Activated T-helper 2 cell treated with anti-CD3 and anti-CD28 coated beads, Interferon-gamma antibody, Interleukin-2, Interleukin-4, amounts not matched to agents 10 μg/mL and 5 μg/mL and 100 μg/mL, durations not matched to agents 14 hours and 24 hours and 36 hours (primary cell): ENCODE results near the gene CD300H. TPM values are rescaled to one million over a fixed set of nuclear protein-coding genes. Genes with fewer than 3 reads are reported as not detected.
"Not testable (repeated sequence)": the region's sequence is repeated elsewhere in the genome, so short reads cannot be mapped to it uniquely, and the experiment has no call there.

ENCODE experiments used
- DNase-seq: peaks from one replicate; pipeline ENCODE4 v3.0.0; 2021; ENCODE audit warnings: low spot score
- H3K27ac Mint-ChIP-seq: one replicate; pipeline ENCODE4 v1.8.0; 2021; ENCODE audit warnings: mixed read lengths
- H3K27me3 Mint-ChIP-seq: one replicate; pipeline ENCODE4 v1.8.0; 2021; ENCODE audit warnings: low read depth, mixed read lengths
- H3K36me3 Mint-ChIP-seq: one replicate; pipeline ENCODE4 v1.8.0; 2021; ENCODE audit warnings: low read depth, mixed read lengths
- H3K4me1 Mint-ChIP-seq: one replicate; pipeline ENCODE4 v1.8.0; 2021; ENCODE audit warnings: low read depth, mixed read lengths
- H3K4me3 Mint-ChIP-seq: one replicate; pipeline ENCODE4 v1.8.0; 2021; ENCODE audit warnings: low read depth, mild to moderate bottlenecking, moderate library complexity, mixed read lengths
- H3K9me3 Mint-ChIP-seq: one replicate; pipeline ENCODE4 v1.8.0; 2021; ENCODE audit warnings: mixed read lengths
- intact Hi-C: fragments of 100-400 bp; cut with micrococcal nuclease; formaldehyde crosslinking; loops from one replicate; pipeline ENCODE4 v1.15.1; 2023
- total RNA-seq: library from RNA; stranded (reverse); gene quantifications from 2 replicates; pipeline ENCODE4 v1.2.3, GENCODE V29; 2022

Gene CD300H
- total RNA-seq, 1 donor from 2014 or later = not detected

DNA sequence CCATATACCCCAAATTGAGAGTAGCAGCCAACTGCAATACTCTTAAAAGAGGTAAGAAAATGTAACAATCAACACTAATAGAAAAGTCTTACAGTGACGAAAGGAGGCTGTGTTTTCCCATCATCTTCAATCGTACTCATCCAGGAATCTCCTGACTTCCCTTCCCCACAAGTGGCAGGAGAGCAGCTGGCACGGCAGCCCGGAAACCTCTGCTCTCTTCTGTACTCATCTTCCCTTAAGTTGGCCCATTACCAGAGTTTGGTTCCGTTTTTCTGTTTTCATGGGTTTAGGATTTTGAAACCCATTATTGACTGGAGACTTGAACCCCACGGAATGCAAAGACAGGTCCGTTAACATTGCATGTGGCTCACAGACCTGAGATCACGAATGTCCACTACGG lies 11.7 kb upstream of the CD300H start:
- DNase-seq = no peak
- H3K27ac Mint-ChIP-seq = no peak overlapping the region
- H3K36me3 Mint-ChIP-seq = no peaks in the 10 kb centered on the region
- H3K4me3 Mint-ChIP-seq = no peak overlapping the region
- peaks cover 7% of the 10 kb centered on the region for H3K4me1 Mint-ChIP-seq
- intact Hi-C loops = no loop called here
- H3K27me3 Mint-ChIP-seq = peaks cover 14% of the 10 kb centered on the region
- H3K9me3 Mint-ChIP-seq = no peaks in the 10 kb centered on the region

DNA sequence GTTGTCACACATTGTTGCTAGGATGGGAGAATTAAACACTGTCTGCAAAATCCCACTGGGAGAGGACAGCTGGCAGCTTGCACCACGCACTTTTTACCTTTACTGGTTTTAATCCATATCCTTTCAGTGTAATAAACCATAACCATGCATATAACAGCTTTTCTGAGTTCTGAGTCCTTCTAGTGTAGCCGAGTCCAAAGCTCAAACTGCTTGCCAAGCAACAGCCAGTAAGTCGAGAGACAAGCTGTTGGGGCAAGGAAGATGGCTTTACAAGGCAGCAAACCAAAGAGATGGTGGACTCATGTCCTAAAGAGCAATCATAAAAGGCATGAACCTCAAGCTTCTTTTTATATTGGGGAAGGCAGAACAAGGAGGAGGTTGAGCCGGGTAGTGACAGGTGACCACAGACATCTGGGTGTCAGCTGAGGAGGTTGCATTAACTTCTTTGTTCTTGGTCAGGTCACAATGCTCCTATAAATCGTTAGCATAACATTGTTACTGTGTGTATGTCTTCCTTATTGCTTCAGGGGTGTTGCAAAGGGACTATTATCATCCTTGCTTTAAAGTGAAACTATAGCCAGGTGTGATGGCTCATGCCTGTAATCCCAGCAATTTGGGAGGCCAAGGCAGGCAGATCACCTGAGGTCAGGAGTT lies 7.3 kb upstream of the CD300H start:
- no peak overlapping the region for H3K4me3 Mint-ChIP-seq
- DNase-seq = no peak
- H3K27ac Mint-ChIP-seq = no peak overlapping the region
- no peaks in the 10 kb centered on the region for H3K9me3 Mint-ChIP-seq
- peaks cover 1% of the 10 kb centered on the region for H3K4me1 Mint-ChIP-seq
- H3K27me3 Mint-ChIP-seq = peaks cover 19% of the 10 kb centered on the region
- no peaks in the 10 kb centered on the region for H3K36me3 Mint-ChIP-seq
- intact Hi-C loops = no loop called here

GRCh38 chr17:74573635-74574034 lies 6.3 kb upstream of the CD300H start:
- H3K27ac Mint-ChIP-seq, H3K4me3 Mint-ChIP-seq, intact Hi-C loops, H3K36me3 Mint-ChIP-seq, H3K9me3 Mint-ChIP-seq, DNase-seq: not testable (repeated sequence)
- peaks cover 10% of the 10 kb centered on the region for H3K4me1 Mint-ChIP-seq
- H3K27me3 Mint-ChIP-seq = peaks cover 22% of the 10 kb centered on the region

- Mint-ChIP-seq H3K27me3 (peaks cover 26% of the 10 kb centered on the region), H3K4me1 (peaks cover 14% of the 10 kb centered on the region), H3K27ac (no peak overlapping the region), H3K36me3 (no peaks in the 10 kb centered on the region), H3K4me3 (no peak overlapping the region), H3K9me3 (no peaks in the 10 kb centered on the region)
- no peak for DNase-seq
- intact Hi-C loops = no loop called here
Observed at GRCh38 chr17:74573169-74573568, 5.9 kb upstream of the CD300H start.

DNA sequence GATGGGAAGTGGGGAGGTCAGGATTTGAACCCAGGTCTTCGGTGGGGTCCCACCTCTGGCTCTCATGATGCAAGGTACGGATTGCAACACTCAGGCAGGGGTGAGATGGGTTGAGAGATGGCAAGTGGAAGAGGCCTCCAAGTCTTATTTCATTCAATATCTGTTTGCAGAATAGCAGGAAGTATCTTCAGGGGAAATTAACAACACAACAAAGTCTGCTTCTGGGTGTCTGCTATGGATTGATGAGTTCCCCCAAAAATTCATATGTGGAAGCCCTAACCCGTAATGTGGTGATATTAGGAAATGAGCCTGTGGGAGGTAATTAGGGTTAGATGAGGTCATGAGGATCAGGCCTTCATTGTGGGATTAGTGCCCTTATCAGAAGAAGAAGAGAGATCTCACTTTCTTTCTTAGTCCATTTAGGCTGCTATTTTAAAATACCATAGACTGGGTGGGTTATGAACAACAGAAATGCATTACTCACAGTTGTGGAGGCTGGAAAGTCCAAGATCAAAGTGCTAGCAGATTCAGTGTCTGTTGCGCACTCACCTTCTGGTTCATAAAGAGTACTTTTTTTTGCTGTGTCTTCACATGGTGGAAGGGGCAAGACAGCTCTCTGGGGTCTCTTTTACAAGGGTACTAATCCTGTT lies 4.4 kb upstream of the CD300H start:
- H3K27me3 Mint-ChIP-seq = peaks cover 31% of the 10 kb centered on the region
- H3K27ac Mint-ChIP-seq = no peak overlapping the region
- no peak overlapping the region for H3K4me3 Mint-ChIP-seq
- DNase-seq = no peak
- no peaks in the 10 kb centered on the region for H3K36me3 Mint-ChIP-seq
- intact Hi-C loops = no loop called here
- peaks cover 14% of the 10 kb centered on the region for H3K4me1 Mint-ChIP-seq
- no peaks in the 10 kb centered on the region for H3K9me3 Mint-ChIP-seq

DNA sequence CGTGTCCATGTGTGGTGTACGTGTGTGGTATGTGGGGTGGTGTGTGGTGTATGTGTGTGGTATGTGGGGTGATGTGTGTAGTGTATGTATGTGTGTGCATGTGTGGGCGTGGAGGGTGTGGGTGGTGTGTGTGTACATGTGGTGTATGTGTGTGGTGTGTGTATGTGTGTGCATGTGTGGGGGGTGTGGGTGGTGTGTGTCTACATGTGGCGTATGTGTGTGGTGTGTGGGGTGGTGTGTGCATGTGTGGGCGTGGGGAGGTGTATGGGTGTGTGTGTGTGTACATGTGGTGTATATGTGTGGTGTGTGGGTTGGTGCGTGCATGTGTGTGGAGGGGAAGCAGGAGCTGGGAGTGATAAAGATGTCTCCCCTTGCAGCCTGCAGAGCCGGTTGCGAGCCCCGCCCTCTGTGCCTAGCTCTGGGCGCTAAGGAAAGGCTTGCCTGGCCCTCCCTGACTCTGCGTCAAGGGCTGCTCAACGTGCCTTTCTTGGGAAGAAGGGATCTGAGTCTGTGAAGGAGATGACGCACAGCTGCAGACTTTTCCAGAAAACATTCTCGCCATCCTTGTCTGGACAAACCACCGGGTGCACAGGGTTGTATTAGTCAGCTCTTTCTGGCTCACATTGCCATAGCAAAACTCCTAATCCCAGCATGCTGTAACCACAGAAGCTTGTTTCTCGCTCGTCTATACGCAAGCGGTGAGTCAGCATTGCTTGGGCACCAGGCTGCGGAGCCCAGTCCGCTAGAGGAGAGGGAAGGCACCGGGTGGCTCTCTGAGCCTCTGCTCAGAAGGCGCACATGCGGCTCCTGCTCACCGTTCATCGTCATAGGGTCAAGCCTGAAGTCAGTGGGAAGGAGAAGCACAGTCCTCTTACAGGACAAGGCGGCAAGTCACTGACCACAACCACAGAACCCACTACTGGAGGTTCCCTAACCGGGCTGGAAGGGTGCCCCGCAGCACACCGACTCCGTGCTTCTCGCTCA lies 2.0 kb upstream of the CD300H start:
- intact Hi-C loops = loop anchor here (5.0 to 10.0 kb wide), 2 partner anchors 75 to 168 kb away; partner anchors contain the start of gene RAB37
- peaks cover 15% of the 10 kb centered on the region for H3K4me1 Mint-ChIP-seq
- H3K36me3 Mint-ChIP-seq = no peaks in the 10 kb centered on the region
- H3K27ac Mint-ChIP-seq = no peak overlapping the region
- H3K27me3 Mint-ChIP-seq = peaks cover 20% of the 10 kb centered on the region
- H3K4me3 Mint-ChIP-seq = no peak overlapping the region
- DNase-seq = no peak
- no peaks in the 10 kb centered on the region for H3K9me3 Mint-ChIP-seq

DNA sequence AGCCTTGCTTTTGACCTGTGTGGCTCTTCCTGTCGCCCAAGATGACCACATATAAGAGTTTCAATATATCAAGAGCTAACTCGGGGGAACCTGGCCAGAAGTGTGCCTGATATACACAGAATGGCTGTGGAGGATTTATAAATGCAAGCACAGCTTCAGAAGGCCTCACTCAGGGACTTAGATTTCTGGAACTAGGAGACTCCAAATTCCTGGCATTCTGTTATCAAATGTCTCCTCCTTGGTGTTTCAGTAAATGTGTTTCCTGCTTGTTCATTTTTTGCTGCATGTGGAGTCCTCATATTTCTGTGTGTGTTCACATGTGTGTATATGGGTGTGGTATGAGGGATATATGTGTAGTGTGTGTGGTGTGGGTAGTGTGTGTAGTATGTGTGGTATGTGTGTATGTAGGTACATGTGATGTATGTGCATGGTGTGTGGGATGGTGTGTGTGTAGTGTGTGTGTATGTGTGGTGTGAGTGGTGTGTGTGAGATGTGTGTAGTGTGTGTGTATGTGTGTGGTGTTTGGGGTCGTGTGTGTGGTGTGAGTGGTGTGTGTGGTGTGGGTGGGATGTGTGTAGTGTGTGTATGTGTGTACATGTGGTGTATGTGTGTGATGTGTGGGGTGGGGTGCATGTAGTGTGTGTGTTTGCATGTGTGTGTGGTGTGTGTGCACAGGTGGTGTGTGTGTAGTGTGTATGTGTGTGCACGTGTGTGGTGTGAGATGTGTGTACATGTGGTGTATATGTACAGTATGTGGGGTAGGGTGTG lies 981 bp upstream of the CD300H start:
- intact Hi-C loops = loop anchor here (5.0 to 10.0 kb wide), 2 partner anchors 77 to 169 kb away; partner anchors contain the start of gene RAB37
- no peak overlapping the region for H3K4me3 Mint-ChIP-seq
- peaks cover 15% of the 10 kb centered on the region for H3K4me1 Mint-ChIP-seq
- H3K27ac Mint-ChIP-seq = no peak overlapping the region
- H3K9me3 Mint-ChIP-seq = no peaks in the 10 kb centered on the region
- no peaks in the 10 kb centered on the region for H3K36me3 Mint-ChIP-seq
- peaks cover 19% of the 10 kb centered on the region for H3K27me3 Mint-ChIP-seq
- DNase-seq = no peak

- no peaks in the 10 kb centered on the region for H3K9me3 Mint-ChIP-seq
- peaks cover 22% of the 10 kb centered on the region for H3K27me3 Mint-ChIP-seq
- DNase-seq = no peak
- no peaks in the 10 kb centered on the region for H3K36me3 Mint-ChIP-seq
- intact Hi-C loops = loop anchor here (5.0 to 10.0 kb wide), 2 partner anchors 79 to 171 kb away; partner anchors contain the start of gene RAB37
- H3K4me1 Mint-ChIP-seq = peaks cover 15% of the 10 kb centered on the region
- no peak overlapping the region for H3K4me3 Mint-ChIP-seq
- no peak overlapping the region for H3K27ac Mint-ChIP-seq
Observed at GRCh38 chr17:74566132-74566753, 1.1 kb downstream of the CD300H start.

DNA sequence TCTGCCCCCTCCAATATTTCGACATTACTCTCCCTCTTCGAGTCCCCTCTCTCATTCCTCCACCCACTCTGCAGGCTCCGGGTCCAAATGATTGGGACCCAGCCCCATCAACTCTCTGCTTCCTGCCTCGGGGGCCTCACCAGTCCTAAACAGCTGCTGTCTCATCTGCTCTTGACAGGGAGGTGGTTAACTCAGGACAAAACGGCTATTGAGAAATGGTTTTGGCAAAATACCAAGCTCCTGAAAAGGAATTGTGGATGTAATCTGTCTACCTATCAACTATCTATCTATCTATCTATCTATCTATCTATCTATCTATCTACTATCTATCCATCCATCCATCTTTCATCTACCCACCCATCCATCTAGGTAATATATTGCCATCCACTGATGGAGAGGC lies 2.2 kb downstream of the CD300H start:
- Mint-ChIP-seq H3K9me3 (no peaks in the 10 kb centered on the region), H3K27me3 (peaks cover 17% of the 10 kb centered on the region), H3K27ac (no peak overlapping the region), H3K36me3 (no peaks in the 10 kb centered on the region), H3K4me1 (peaks cover 15% of the 10 kb centered on the region), H3K4me3 (no peak overlapping the region)
- DNase-seq = no peak
- intact Hi-C loops = loop anchor here (5.0 to 10.0 kb wide), 2 partner anchors 80 to 172 kb away; partner anchors contain the start of gene RAB37

- H3K4me3 Mint-ChIP-seq = no peak overlapping the region
- intact Hi-C loops = loop anchor here (10.0 kb wide), 1 partner anchor 81 kb away; no protein-coding TSS in a partner anchor
- no peak overlapping the region for H3K27ac Mint-ChIP-seq
- H3K9me3 Mint-ChIP-seq = no peaks in the 10 kb centered on the region
- no peak for DNase-seq
- H3K36me3 Mint-ChIP-seq = no peaks in the 10 kb centered on the region
- peaks cover 16% of the 10 kb centered on the region for H3K27me3 Mint-ChIP-seq
- peaks cover 11% of the 10 kb centered on the region for H3K4me1 Mint-ChIP-seq
Observed at GRCh38 chr17:74563358-74563757, 4.0 kb downstream of the CD300H start.

GRCh38 chr17:74561586-74561985 lies 5.7 kb downstream of the CD300H start:
- Mint-ChIP-seq H3K4me1 (peaks cover 9% of the 10 kb centered on the region), H3K27me3 (peaks cover 13% of the 10 kb centered on the region), H3K9me3 (no peaks in the 10 kb centered on the region), H3K4me3 (no peak overlapping the region), H3K36me3 (no peaks in the 10 kb centered on the region), H3K27ac (no peak overlapping the region)
- no peak for DNase-seq
- intact Hi-C loops = loop anchor here (10.0 kb wide), 1 partner anchor 83 kb away; no protein-coding TSS in a partner anchor
